Uterus (tissue), 2 donors: ENCODE data around the gene PTPRE.

Experiments used
- POLR2A ChIP-seq, 2 donors: fragments of 450-650 bp; IDR thresholded peaks; one replicate each; pipeline ENCODE4 v1.6.1; 2016; ENCODE audit warnings: antibody characterized with exemption in 2 of 2, mild to moderate bottlenecking in 1 of 2, moderate library complexity in 1 of 2
- TF ChIP-seq, protein P1 (sequence below), 4 experiments: fragments of 200-600 bp in 2 of 4; fragments of 450-650 bp in 2 of 4; sonication (generic) in 2 of 4; IDR thresholded peaks; one replicate each; pipeline ENCODE4 v1.5.1; 2016 to 2019; ENCODE audit warnings: antibody characterized with exemption in 4 of 4, mild to moderate bottlenecking in 2 of 4, moderate library complexity in 1 of 4

DNA sequence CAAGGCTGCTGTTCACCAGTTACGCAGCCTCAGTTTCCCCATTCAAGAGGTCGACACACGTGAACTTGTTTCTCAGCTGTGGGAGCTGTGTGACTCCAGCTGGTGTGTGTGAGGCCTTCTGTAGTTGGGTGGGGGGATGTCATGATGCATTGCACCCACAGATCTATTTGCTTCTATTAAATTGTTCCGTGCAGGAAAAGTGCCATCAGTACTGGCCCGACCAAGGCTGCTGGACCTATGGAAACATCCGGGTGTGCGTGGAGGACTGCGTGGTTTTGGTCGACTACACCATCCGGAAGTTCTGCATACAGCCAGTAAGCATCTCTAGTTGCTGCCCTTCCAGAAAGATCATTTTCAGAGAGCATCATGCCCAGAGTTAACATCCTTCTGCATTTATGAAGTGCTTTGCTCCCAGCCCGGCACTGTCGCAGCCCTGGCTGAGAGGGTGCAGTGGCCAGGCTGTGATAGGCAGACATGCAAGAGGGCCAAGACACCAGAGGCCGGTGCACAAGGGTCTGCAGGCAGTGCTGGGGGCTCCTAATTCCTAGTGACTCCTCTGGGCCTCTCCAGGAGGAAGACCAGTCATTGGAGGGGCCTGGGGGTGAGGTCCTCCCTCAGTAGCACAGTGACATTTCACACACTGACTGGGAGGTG lies 159.1 kb downstream of the PTPRE start:
- no peak for TF ChIP-seq POLR2A (IDR thresholded peaks at IDR 0.05)
- TF ChIP-seq, protein P1, sequence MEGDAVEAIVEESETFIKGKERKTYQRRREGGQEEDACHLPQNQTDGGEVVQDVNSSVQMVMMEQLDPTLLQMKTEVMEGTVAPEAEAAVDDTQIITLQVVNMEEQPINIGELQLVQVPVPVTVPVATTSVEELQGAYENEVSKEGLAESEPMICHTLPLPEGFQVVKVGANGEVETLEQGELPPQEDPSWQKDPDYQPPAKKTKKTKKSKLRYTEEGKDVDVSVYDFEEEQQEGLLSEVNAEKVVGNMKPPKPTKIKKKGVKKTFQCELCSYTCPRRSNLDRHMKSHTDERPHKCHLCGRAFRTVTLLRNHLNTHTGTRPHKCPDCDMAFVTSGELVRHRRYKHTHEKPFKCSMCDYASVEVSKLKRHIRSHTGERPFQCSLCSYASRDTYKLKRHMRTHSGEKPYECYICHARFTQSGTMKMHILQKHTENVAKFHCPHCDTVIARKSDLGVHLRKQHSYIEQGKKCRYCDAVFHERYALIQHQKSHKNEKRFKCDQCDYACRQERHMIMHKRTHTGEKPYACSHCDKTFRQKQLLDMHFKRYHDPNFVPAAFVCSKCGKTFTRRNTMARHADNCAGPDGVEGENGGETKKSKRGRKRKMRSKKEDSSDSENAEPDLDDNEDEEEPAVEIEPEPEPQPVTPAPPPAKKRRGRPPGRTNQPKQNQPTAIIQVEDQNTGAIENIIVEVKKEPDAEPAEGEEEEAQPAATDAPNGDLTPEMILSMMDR (IDR thresholded peaks at IDR 0.05), result no peak
